K562 (cell line): Measurements from ENCODE around the gene TRIM44. TPM values are rescaled to one million over a fixed set of nuclear protein-coding genes. Genes with fewer than 3 reads are reported as not detected.

Source experiments
- ATAC-seq: fragments of 200-7000 bp; cut with Tn5 transposase; 3 replicates; pipeline ENCODE4 v1.9.1; 2020; ENCODE audit warnings: moderate library complexity
- BruUV-seq: library from RNA; stranded (reverse); fragments of 400-500 nt; replicated peaks from 2 replicates; lab custom pipeline; 2021; lab: Mats Ljungman, UMichigan
- CTCF ChIA-PET: fragments of 300-600 bp; formaldehyde crosslinking; extraction: SDS; loops from one replicate; lab custom pipeline; 2021; ENCODE audit warnings: low intra/inter-chr PET ratio; lab: Yijun Ruan, JAX
- POLR2A ChIA-PET: fragments of 300-600, 350-650 bp; sonication (Branson Sonifier 250); formaldehyde crosslinking; extraction: SDS; loops from one replicate; lab custom pipeline; 2021; ENCODE audit warnings: antibody characterized with exemption, inconsistent platforms; lab: Yijun Ruan, JAX
- DNase-seq, 4 experiments: peaks; one replicate each; pipeline versions ENCODE4 v3.0.0 to v3.0.0-alpha.2; 2011 to 2018; ENCODE audit warnings: low spot score in 3 of 4, mixed read lengths in 3 of 4; ENCODE audit errors: extremely low read depth in 1 of 4
- FAIRE-seq: peaks from 2 replicates; lab custom pipeline; 2011; peaks lifted over from hg19 to GRCh38; lab: Jason Lieb, UNC
- H2AFZ ChIP-seq: 2 replicates; pipeline ENCODE4 v1.6.0; 2011; ENCODE audit warnings: low read depth, low read length, control low read depth, inconsistent platforms
- H3K27ac ChIP-seq: fragments of 200-600 bp; 3 replicates; pipeline ENCODE4 v1.8.0; 2011; ENCODE audit warnings: low read depth, mild to moderate bottlenecking, control low read depth, inconsistent platforms, low read length, moderate library complexity, mixed read lengths; ENCODE audit errors: extremely low read depth
- H3K27me3 ChIP-seq, 2 experiments: fragments of 300-600 bp in 1 of 2; 2 replicates in 1 of 2; 3 replicates in 1 of 2; pipeline versions ENCODE4 v1.6.0 to v1.8.0; 2011; ENCODE audit warnings: inconsistent platforms in 2 of 2, low read length in 2 of 2, mild to moderate bottlenecking in 1 of 2, mixed read lengths in 1 of 2, moderate library complexity in 1 of 2; ENCODE audit not compliant: control insufficient read depth in 2 of 2, insufficient read depth in 2 of 2
- H3K36me3 ChIP-seq: fragments of 300-600 bp; 3 replicates; pipeline ENCODE4 v1.8.0; 2011; ENCODE audit warnings: mild to moderate bottlenecking, low read length, inconsistent platforms; ENCODE audit not compliant: control insufficient read depth, insufficient read depth
- H3K4me1 ChIP-seq, 2 experiments: fragments of 200-600 bp in 1 of 2; replicated peaks in 1 of 2; 2 replicates in 1 of 2; 3 replicates in 1 of 2; pipeline versions ENCODE4 v1.5.1 to v1.8.0; 2011; ENCODE audit warnings: inconsistent platforms in 2 of 2, low read length in 2 of 2, mild to moderate bottlenecking in 1 of 2, mixed read lengths in 1 of 2, moderate library complexity in 1 of 2; ENCODE audit not compliant: control insufficient read depth in 2 of 2, insufficient read depth in 2 of 2
- H3K4me2 ChIP-seq: 2 replicates; pipeline ENCODE4 v1.6.1; 2011; ENCODE audit warnings: low read length, control low read depth, inconsistent platforms, mixed read lengths; ENCODE audit not compliant: insufficient read depth
- H3K4me3 ChIP-seq: fragments of 200-600 bp; sonication (generic), shearing (Covaris generic); 2 replicates; pipeline ENCODE4 v1.5.1; 2016; ENCODE audit warnings: control low read depth, inconsistent platforms
- H3K79me2 ChIP-seq: fragments of 200-600 bp; 3 replicates; pipeline ENCODE4 v1.8.0; 2011; ENCODE audit warnings: low read length, inconsistent platforms; ENCODE audit not compliant: control insufficient read depth, insufficient read depth
- H3K9ac ChIP-seq, 2 experiments: 2 replicates each; pipeline versions ENCODE4 v1.6.0 to v1.6.1; 2011; ENCODE audit warnings: low read depth in 2 of 2, low read length in 2 of 2, control low read depth in 1 of 2, inconsistent platforms in 1 of 2, mild to moderate bottlenecking in 1 of 2, mixed read lengths in 1 of 2; ENCODE audit not compliant: insufficient read depth in 1 of 2
- H3K9me1 ChIP-seq: one replicate; pipeline ENCODE4 v1.6.0; 2011; ENCODE audit warnings: inconsistent platforms, mild to moderate bottlenecking, low read length, moderate library complexity; ENCODE audit not compliant: control insufficient read depth, insufficient read depth
- H3K9me3 ChIP-seq: replicated peaks from 2 replicates; pipeline ENCODE4 v1.5.1; 2011; ENCODE audit warnings: low read depth, low read length, inconsistent platforms; ENCODE audit not compliant: control insufficient read depth, insufficient read depth
- H4K20me1 ChIP-seq: replicated peaks from 2 replicates; pipeline ENCODE4 v1.6.1; 2011; ENCODE audit warnings: low read length, inconsistent platforms, mixed read lengths; ENCODE audit not compliant: control insufficient read depth, insufficient read depth
- FIP1L1 ChIP-seq: fragments of 200-400 bp; formaldehyde crosslinking; IDR thresholded peaks from 2 replicates; pipeline ENCODE4 v1.6.1; 2018; ENCODE audit warnings: mild to moderate bottlenecking, low read depth, low read length; ENCODE audit not compliant: poor library complexity, severe bottlenecking
- MCM5 ChIP-seq: fragments of 450-650 bp; IDR thresholded peaks from 2 replicates; pipeline ENCODE4 v1.6.1; 2016; ENCODE audit warnings: low read depth
- PHB2 ChIP-seq: fragments of 450-650 bp; IDR thresholded peaks from 2 replicates; pipeline ENCODE4 v1.6.1; 2017; ENCODE audit warnings: low read depth
- ZNF174 ChIP-seq: fragments of 250-450 bp; sonication (Bioruptor Pico); IDR thresholded peaks from 2 replicates; pipeline ENCODE4 v1.4.0; 2020; ENCODE audit warnings: mild to moderate bottlenecking
- ZNF274 ChIP-seq: IDR thresholded peaks from 2 replicates; pipeline ENCODE4 v1.6.1; 2011; ENCODE audit warnings: low read depth, mild to moderate bottlenecking, low read length, moderate library complexity, borderline replicate concordance
- WGBS: fragments of 100-300 bp; shearing (Covaris generic); methylation state at CpG from one replicate; pipeline ENCODE4 v1.1.6; 2016; ENCODE audit warnings: low coverage, mixed read lengths; ENCODE audit not compliant: insufficient coverage; ENCODE audit errors: missing lambda C conversion rate; 5-methylcytosine and 5-hydroxymethylcytosine counted together
- in situ Hi-C: fragments of 300-500 bp; cut with MboI; formaldehyde crosslinking; loops from 4 replicates; pipeline ENCODE4 v1.15.0; 2018; ENCODE audit warnings: inconsistent platforms, mixed read lengths
- intact Hi-C: fragments of 100-400 bp; cut with micrococcal nuclease; formaldehyde crosslinking; loops from 2 replicates; pipeline ENCODE4 v1.14.2; 2022
- polyA plus RNA-seq, 8 experiments: library from polyadenylated mRNA; depleted of rRNA in 4 of 8; stranded (reverse) in 5 of 8; unstranded in 3 of 8; fragments of >200 nt; fragmentation: Nextera tagmentation in 2 of 8; fragmentation: Illumina TruSeq in 1 of 8; extraction: Ambion mirVana in 2 of 8; extraction: Trizol in 1 of 8; gene quantifications; 2 replicates each; pipeline versions ENCODE4 v1.2.1 to v1.2.3, GENCODE V29; 2011 to 2014; ENCODE audit warnings: inconsistent platforms in 1 of 8, missing spikeins in 1 of 8
- total RNA-seq, 7 experiments: library from RNA; depleted of rRNA in 6 of 7; stranded (reverse); fragments of >200 nt in 6 of 7; fragmentation: Illumina TruSeq in 2 of 7; extraction: Trizol in 2 of 7; gene quantifications; 2 replicates each; pipeline versions ENCODE4 v1.2.1 to v1.2.3, GENCODE V29; 2011 to 2021; ENCODE audit warnings: low replicate concordance in 1 of 7
- TF ChIP-seq, protein P1 (sequence below), 2 experiments: fragments of 450-650 bp in 1 of 2; IDR thresholded peaks; 2 replicates each; pipeline ENCODE4 v1.6.1; 2011 to 2017; ENCODE audit warnings: low read depth in 2 of 2, antibody characterized with exemption in 1 of 2, borderline replicate concordance in 1 of 2, low read length in 1 of 2, mild to moderate bottlenecking in 1 of 2, mixed read lengths in 1 of 2; ENCODE audit not compliant: control insufficient read depth in 1 of 2
- TF ChIP-seq, protein P2 (sequence below): fragments of 250-450 bp; sonication (Bioruptor Pico); IDR thresholded peaks from 2 replicates; pipeline ENCODE4 v1.5.0; 2021; ENCODE audit warnings: mild to moderate bottlenecking, moderate library complexity
- TF ChIP-seq, protein P3 (sequence below): sonication (generic); formaldehyde crosslinking; IDR thresholded peaks from 2 replicates; pipeline ENCODE4 v1.5.0; 2020; ENCODE audit warnings: missing genetic modification reagents

The TRIM44 gene
- total and polyA plus RNA-seq, 9 of the 15 experiments (the other 6 are each of a cell fraction or from before 2014, with no cell fraction given), result 8.3 to 105 (median 37.2) TPM

DNA sequence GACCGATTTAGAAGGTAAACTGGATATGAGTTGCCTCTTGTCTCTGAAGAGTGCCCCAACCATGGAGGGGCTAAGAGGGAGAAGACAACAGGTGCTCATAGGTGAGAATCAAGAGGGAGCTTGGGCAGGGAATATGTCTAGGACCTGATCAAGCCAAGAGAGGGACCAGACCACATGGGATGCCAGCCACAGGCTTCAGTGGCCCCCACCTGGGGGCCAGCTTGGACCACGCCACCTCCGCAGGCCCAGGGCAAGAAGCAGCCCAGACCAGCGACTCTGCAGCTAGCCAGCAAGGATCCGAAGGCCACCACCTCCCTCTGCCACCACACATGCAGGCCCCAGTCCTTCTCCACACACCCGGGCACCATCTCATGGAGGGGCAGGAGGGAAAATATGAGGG lies 188.8 kb downstream of the TRIM44 start:
- H3K9me3 ChIP-seq, result no peaks in the 10 kb centered on the region
- in situ Hi-C loops (no loop called here), intact Hi-C loops (no loop called here)
- no peaks in the 10 kb centered on the region for H4K20me1 ChIP-seq
- ATAC-seq (no peak), DNase-seq (no peak), FAIRE-seq (no peak)
- H2AFZ ChIP-seq, result no peak overlapping the region
- no peaks in the 10 kb centered on the region for H3K9me1 ChIP-seq
- ChIA-PET CTCF (no interaction called here), POLR2A (no interaction called here)
- H3K4me3 ChIP-seq, result no peak overlapping the region
- peaks cover 3 to 12% of the 10 kb centered on the region in 2 experiments; a peak in 4 of 5 replicates for H3K27me3 ChIP-seq
- H3K27ac ChIP-seq, result no peak overlapping the region
- H3K36me3 ChIP-seq, result no peaks in the 10 kb centered on the region
- WGBS, result 10% methylated on average over 5 of the region's 6 CpGs
- H3K4me1 ChIP-seq, result no peaks in the 10 kb centered on the region
- no peak for TF ChIP-seq ZNF174 (CRISPR knock-in tag)
- H3K9ac ChIP-seq, result no peak overlapping the region
- H3K4me2 ChIP-seq, result no peak overlapping the region
- BruUV-seq, result no TSS peak
- no peaks in the 10 kb centered on the region for H3K79me2 ChIP-seq

DNA sequence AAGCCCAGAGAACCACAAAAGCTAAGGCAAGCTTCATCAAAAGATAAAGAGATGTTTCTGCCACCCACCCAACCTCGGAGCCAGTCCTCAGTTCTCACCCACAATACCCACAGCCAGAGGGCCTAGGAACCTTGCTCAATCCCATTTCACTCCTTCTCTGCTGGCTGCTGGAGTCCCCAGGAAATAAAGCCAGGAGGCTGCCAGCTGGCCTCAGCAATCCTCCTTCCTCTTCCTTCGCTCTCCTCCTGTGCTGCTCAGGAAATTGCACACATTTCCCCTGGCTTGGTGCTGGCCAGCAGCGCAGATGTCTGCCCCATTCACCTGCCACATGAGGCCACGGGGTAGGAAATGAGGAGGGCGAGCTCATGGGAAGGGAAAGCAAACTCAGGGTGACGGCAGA lies 189.5 kb downstream of the TRIM44 start:
- Histone ChIP-seq H3K4me3 (no peak overlapping the region), H3K27ac (no peak overlapping the region), H2AFZ (no peak overlapping the region), H3K9me3 (no peaks in the 10 kb centered on the region), H3K9ac (no peak overlapping the region), H3K4me2 (no peak overlapping the region), H4K20me1 (no peaks in the 10 kb centered on the region), H3K36me3 (no peaks in the 10 kb centered on the region), H3K4me1 (no peaks in the 10 kb centered on the region), H3K9me1 (no peaks in the 10 kb centered on the region), H3K79me2 (no peaks in the 10 kb centered on the region), H3K27me3 (peaks cover under 1 to 6% of the 10 kb centered on the region in 2 experiments; a peak in 3 of 5 replicates)
- no peak for ATAC-seq
- DNase-seq, result no peak
- ChIA-PET CTCF (no interaction called here), POLR2A (no interaction called here)
- no TSS peak for BruUV-seq
- intact Hi-C loops (no loop called here), in situ Hi-C loops (no loop called here)
- FAIRE-seq, result no peak
- WGBS, result 4% methylated on average over 6 of the region's 6 CpGs
- TF ChIP-seq, protein P1, sequence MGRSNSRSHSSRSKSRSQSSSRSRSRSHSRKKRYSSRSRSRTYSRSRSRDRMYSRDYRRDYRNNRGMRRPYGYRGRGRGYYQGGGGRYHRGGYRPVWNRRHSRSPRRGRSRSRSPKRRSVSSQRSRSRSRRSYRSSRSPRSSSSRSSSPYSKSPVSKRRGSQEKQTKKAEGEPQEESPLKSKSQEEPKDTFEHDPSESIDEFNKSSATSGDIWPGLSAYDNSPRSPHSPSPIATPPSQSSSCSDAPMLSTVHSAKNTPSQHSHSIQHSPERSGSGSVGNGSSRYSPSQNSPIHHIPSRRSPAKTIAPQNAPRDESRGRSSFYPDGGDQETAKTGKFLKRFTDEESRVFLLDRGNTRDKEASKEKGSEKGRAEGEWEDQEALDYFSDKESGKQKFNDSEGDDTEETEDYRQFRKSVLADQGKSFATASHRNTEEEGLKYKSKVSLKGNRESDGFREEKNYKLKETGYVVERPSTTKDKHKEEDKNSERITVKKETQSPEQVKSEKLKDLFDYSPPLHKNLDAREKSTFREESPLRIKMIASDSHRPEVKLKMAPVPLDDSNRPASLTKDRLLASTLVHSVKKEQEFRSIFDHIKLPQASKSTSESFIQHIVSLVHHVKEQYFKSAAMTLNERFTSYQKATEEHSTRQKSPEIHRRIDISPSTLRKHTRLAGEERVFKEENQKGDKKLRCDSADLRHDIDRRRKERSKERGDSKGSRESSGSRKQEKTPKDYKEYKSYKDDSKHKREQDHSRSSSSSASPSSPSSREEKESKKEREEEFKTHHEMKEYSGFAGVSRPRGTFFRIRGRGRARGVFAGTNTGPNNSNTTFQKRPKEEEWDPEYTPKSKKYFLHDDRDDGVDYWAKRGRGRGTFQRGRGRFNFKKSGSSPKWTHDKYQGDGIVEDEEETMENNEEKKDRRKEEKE (IDR thresholded peaks at IDR 0.05; ENCODE audit: borderline replicate concordance in 1 of 2, control insufficient read depth in 1 of 2, low read depth in 2 of 2, low read length in 1 of 2), result no peak
- TF ChIP-seq MCM5 (no peak), ZNF274 (no peak), PHB2 (no peak), ZNF174 (CRISPR knock-in tag) (no peak), FIP1L1 (no peak)
- TF ChIP-seq, protein P2, sequence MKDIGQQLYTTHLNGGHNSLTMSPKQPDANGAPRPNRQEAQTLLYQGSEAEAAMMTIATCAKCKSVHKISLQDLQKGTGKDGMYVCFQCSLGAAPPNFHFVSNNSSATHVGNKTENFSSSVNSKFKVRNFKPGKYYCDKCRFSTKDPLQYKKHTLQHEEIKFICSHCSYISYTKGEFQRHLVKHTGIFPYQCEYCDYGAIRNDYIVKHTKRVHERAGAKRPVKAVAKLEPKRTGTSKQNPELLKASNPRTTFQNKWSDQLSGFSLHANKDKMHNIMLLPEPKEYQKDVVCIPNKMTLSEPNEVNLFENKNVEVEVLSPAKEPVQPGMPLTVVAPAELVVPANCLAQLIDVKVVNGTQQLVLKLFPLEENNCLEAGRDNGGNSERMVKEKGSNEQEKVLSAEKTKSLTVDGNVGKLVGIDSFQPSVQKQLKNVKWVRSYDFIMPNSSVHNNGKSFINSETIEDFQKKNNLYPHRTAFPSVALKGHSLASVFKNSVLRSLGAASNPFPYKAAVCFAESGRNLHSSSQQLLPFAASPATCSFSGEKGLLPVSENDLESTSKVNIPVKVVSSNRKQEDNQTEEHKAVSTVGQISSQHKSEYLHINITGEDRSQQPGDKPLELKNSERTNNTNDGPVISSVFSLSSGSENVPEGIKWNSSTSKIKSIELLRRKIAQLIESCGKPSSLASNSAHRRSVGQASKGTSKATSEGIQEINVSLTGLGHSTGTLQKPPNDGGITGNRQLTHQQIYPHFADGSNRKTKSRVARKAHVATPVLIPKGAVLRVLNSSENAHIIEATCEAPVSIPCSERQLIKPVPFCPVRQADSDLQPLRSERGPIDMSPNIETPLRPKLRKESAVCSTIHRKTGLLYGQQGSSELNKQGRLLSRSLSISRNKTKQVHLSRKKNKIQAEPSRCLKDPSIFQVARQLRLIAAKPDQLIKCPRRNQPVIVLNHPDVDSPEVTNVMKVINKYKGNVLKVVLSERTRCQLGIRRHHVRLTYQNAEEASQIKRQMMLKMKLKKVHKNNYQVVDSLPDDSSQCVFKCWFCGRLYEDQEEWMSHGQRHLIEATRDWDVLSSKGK (CRISPR knock-in tag), result no peak
- TF ChIP-seq, protein P3, sequence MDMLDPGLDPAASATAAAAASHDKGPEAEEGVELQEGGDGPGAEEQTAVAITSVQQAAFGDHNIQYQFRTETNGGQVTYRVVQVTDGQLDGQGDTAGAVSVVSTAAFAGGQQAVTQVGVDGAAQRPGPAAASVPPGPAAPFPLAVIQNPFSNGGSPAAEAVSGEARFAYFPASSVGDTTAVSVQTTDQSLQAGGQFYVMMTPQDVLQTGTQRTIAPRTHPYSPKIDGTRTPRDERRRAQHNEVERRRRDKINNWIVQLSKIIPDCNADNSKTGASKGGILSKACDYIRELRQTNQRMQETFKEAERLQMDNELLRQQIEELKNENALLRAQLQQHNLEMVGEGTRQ, result no peak
